Measurements from ENCODE around the gene SULT4A1.
"Not testable (repeated sequence)": the region's sequence is repeated elsewhere in the genome, so short reads cannot be mapped to it uniquely, and the experiment has no call there.

SULT4A1 gene

GRCh38 chr22:43862074-43862881 is at the start of gene SULT4A1:
Gene SULT4A1 (minus strand): TSS chr22:43862513. CDS start chr22:43862382, 131 bp downstream.
- H3K27me3 ChIP-seq (ENCODE audit: insufficient read depth, insufficient read length) = no peaks in the 10 kb centered on the region

DNA sequence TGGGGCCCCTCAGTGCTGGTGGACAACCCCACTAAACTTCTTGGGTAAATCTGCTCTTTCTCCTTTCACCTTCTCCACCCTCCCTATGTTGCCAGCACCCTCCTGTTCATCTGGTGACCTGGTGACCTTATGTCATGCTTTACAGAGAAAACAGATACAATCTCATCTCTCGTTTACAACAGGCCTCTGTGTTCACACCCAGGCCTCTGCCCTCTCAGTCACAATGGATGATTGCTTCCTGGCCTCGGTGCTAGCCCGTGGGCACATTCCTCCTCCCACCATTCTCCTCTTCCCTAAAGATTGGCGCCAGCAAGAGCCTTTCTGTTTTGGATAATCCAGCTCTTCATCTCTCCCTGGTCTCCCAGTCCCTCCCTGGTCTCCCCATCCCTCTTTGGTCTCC is 49.0 kb upstream of the SULT4A1 start:
- DNase-seq (ENCODE audit: low read depth, low spot score) = no peak
- TF ChIP-seq YY1 (IDR thresholded peaks at IDR 0.05; ENCODE audit: insufficient read depth, insufficient read length) = no peak
- no peaks in the 10 kb centered on the region for H3K36me3 ChIP-seq (ENCODE audit: insufficient read depth, insufficient read length, low read length)
- no peak overlapping the region for H3K4me3 ChIP-seq (ENCODE audit: insufficient read length, low read depth)
- H3K9me3 ChIP-seq (ENCODE audit: insufficient read depth, low read length) = peaks cover 6% of the 10 kb centered on the region; the same call in 1 of the 2 replicates
- peaks cover 3% of the 10 kb centered on the region for H3K4me1 ChIP-seq (ENCODE audit: insufficient read depth, insufficient read length)
- H3K9ac ChIP-seq (ENCODE audit: insufficient read length, low read depth) = no peak overlapping the region
- peaks cover 3% of the 10 kb centered on the region for H3K27me3 ChIP-seq (ENCODE audit: insufficient read depth, insufficient read length)

More at GRCh38 chr22:43862074-43862881, at the start of gene SULT4A1:
- TF ChIP-seq SUZ12 (IDR thresholded peaks at IDR 0.05; ENCODE audit: extremely low read depth, insufficient read depth, insufficient read length) (no peak), YY1 (IDR thresholded peaks at IDR 0.05; ENCODE audit: insufficient read depth, insufficient read length) (no peak), ZNF274 (IDR thresholded peaks at IDR 0.05; ENCODE audit: low read depth, low read length) (no peak)
- H3K4me3 ChIP-seq (ENCODE audit: insufficient read length, low read depth) = peak within 1 kb of the TSS; percentile 71
- H3K4me1 ChIP-seq (ENCODE audit: insufficient read depth, insufficient read length) = peaks cover 15% of the 10 kb centered on the region
- H3K36me3 ChIP-seq (ENCODE audit: insufficient read depth, insufficient read length, low read length) = peaks cover 12% of the 10 kb centered on the region
- peak; percentile 30 for DNase-seq (ENCODE audit: low read depth, low spot score)
- no peaks in the 10 kb centered on the region for H3K9me3 ChIP-seq (ENCODE audit: insufficient read depth, low read length)
- peak within 1 kb of the TSS; percentile 90 for H3K9ac ChIP-seq (ENCODE audit: insufficient read length, low read depth)

GRCh38 chr22:43910178-43910695 is 47.9 kb upstream of the SULT4A1 start:
- H3K27me3 ChIP-seq (ENCODE audit: insufficient read depth, insufficient read length) = peaks cover 3% of the 10 kb centered on the region
- no peaks in the 10 kb centered on the region for H3K9me3 ChIP-seq (ENCODE audit: insufficient read depth, low read length)
- no peak overlapping the region for H3K9ac ChIP-seq (ENCODE audit: insufficient read length, low read depth)
- TF ChIP-seq SUZ12 (IDR thresholded peaks at IDR 0.05; ENCODE audit: extremely low read depth, insufficient read depth, insufficient read length) (no peak), ZNF274 (IDR thresholded peaks at IDR 0.05; ENCODE audit: low read depth, low read length) (no peak), YY1 (IDR thresholded peaks at IDR 0.05; ENCODE audit: insufficient read depth, insufficient read length) (no peak)
- H3K4me1 ChIP-seq (ENCODE audit: insufficient read depth, insufficient read length) = peaks cover 3% of the 10 kb centered on the region
- no peak for DNase-seq (ENCODE audit: low read depth, low spot score)
- no peaks in the 10 kb centered on the region for H3K36me3 ChIP-seq (ENCODE audit: insufficient read depth, insufficient read length, low read length)
- no peak overlapping the region for H3K4me3 ChIP-seq (ENCODE audit: insufficient read length, low read depth)

DNA sequence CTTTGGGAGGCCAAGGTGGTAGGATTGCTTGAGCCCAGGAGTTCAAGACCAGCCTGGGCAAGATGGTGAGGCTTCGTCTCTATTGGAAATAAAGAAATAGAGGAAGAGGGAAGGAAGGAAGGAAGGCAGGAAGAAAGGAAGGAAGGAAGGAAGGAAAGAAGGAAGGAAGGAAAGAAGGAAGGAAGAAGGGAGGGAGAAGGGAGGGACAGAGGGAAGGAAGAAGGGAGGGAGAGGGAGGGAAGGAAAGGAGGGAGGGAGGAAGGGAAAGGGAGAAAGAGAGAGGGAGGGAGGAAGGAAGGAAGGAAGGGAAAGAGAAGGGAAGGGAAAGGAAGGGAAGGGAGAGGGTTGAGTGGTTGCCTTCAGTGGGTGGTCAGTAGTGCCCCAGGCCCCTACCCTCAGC is 47.4 kb upstream of the SULT4A1 start:
- Histone ChIP-seq H3K4me3 (ENCODE audit: insufficient read length, low read depth) (no peak overlapping the region), H3K36me3 (ENCODE audit: insufficient read depth, insufficient read length, low read length) (no peaks in the 10 kb centered on the region), H3K9me3 (ENCODE audit: insufficient read depth, low read length) (no peaks in the 10 kb centered on the region), H3K9ac (ENCODE audit: insufficient read length, low read depth) (no peak overlapping the region), H3K4me1 (ENCODE audit: insufficient read depth, insufficient read length) (peaks cover 3% of the 10 kb centered on the region), H3K27me3 (ENCODE audit: insufficient read depth, insufficient read length) (peaks cover 3% of the 10 kb centered on the region)
- TF ChIP-seq ZNF274 (IDR thresholded peaks at IDR 0.05; ENCODE audit: low read depth, low read length) = no peak
- TF ChIP-seq SUZ12 (IDR thresholded peaks at IDR 0.05; ENCODE audit: extremely low read depth, insufficient read depth, insufficient read length) = no peak
- no peak for TF ChIP-seq YY1 (IDR thresholded peaks at IDR 0.05; ENCODE audit: insufficient read depth, insufficient read length)
- DNase-seq (ENCODE audit: low read depth, low spot score) = no peak

GRCh38 chr22:43905681-43906080 is 43.4 kb upstream of the SULT4A1 start:
- Histone ChIP-seq H3K36me3 (ENCODE audit: insufficient read depth, insufficient read length, low read length) (no peaks in the 10 kb centered on the region), H3K4me1 (ENCODE audit: insufficient read depth, insufficient read length) (peaks cover 2% of the 10 kb centered on the region), H3K9me3 (ENCODE audit: insufficient read depth, low read length) (no peaks in the 10 kb centered on the region), H3K27me3 (ENCODE audit: insufficient read depth, insufficient read length) (no peaks in the 10 kb centered on the region), H3K4me3 (ENCODE audit: insufficient read length, low read depth) (no peak overlapping the region), H3K9ac (ENCODE audit: insufficient read length, low read depth) (no peak overlapping the region)
- DNase-seq (ENCODE audit: low read depth, low spot score) = no peak
- TF ChIP-seq ZNF274 (IDR thresholded peaks at IDR 0.05; ENCODE audit: low read depth, low read length) (no peak), YY1 (IDR thresholded peaks at IDR 0.05; ENCODE audit: insufficient read depth, insufficient read length) (no peak), SUZ12 (IDR thresholded peaks at IDR 0.05; ENCODE audit: extremely low read depth, insufficient read depth, insufficient read length) (no peak)

- H3K27me3 ChIP-seq (ENCODE audit: insufficient read depth, insufficient read length); H3K9me3 ChIP-seq (ENCODE audit: insufficient read depth, low read length); DNase-seq (ENCODE audit: low read depth, low spot score); H3K4me3 ChIP-seq (ENCODE audit: insufficient read length, low read depth); H3K9ac ChIP-seq (ENCODE audit: insufficient read length, low read depth); H3K4me1 ChIP-seq (ENCODE audit: insufficient read depth, insufficient read length); H3K36me3 ChIP-seq (ENCODE audit: insufficient read depth, insufficient read length, low read length): not testable (repeated sequence)
Observed at GRCh38 chr22:43904412-43904811, 42.1 kb upstream of the SULT4A1 start.

- not testable (repeated sequence) for H3K4me3 ChIP-seq (ENCODE audit: insufficient read length, low read depth); H3K4me1 ChIP-seq (ENCODE audit: insufficient read depth, insufficient read length); H3K36me3 ChIP-seq (ENCODE audit: insufficient read depth, insufficient read length, low read length); DNase-seq (ENCODE audit: low read depth, low spot score); H3K27me3 ChIP-seq (ENCODE audit: insufficient read depth, insufficient read length); H3K9ac ChIP-seq (ENCODE audit: insufficient read length, low read depth); H3K9me3 ChIP-seq (ENCODE audit: insufficient read depth, low read length)
Observed at GRCh38 chr22:43903033-43903432, 40.7 kb upstream of the SULT4A1 start.

Measured in NT2/D1 (cell line).